ENCODE measurements around the gene ABCB11. TPM values are rescaled to one million over a fixed set of nuclear protein-coding genes. Genes with fewer than 3 reads are reported as not detected.

The ABCB11 gene
- total and polyA plus RNA-seq, 4 donors, result 18.3 to 74.3 (median 38.3) TPM

DNA sequence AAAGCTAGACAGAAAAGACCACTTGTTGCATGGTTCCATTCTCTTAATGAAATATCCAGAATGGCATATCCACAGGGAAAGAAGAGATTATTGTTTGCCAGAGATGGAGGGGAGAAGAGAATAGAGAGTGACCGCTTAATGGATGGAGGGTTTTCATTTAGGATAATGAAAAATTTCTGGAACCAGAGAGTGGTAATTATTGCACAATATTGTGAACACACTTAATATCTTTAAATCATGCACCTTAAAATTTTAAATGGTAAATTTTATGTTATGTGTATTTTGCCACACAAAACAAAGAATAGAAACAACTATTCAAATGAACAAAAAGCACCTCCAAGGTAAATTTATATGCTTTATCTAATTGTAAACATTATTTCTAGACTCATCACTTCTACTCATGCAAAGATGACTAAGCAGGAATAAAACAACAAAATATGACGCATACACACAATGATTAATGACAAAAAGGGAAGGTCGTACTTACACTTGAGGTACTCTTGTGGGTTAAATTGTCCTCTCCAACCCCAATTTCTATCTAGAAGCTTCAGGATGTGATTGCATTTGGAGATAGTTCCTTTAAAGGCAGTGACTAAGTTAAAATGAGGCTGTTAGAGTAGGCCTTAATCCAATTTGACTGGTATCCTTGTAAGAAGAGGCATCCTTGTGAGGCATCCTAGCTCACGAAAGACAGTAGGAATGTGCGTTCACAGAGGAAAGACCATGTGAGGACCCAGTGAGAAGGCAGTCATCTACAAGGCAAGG, 19.5 kb upstream of the ABCB11 start:
- 95% methylated on average over 5 of the region's 5 CpGs for WGBS
- H3K36me3 ChIP-seq (ENCODE audit: control insufficient read depth in 4 of 4, insufficient read depth in 3 of 4, low read depth in 1 of 4, low read length in 3 of 4), result no peaks in the 10 kb centered on the region
- DNase-seq (ENCODE audit: low spot score), result no peak
- TF ChIP-seq HNF4A (conservative IDR thresholded peaks at IDR 0.05) (no peak), HNF4G (IDR thresholded peaks at IDR 0.05) (no peak), TAF1 (conservative IDR thresholded peaks at IDR 0.05) (no peak), FOXA1 (IDR thresholded peaks at IDR 0.05) (no peak), RAD21 (IDR thresholded peaks at IDR 0.05) (no peak), SP1 (IDR thresholded peaks at IDR 0.05) (no peak), NR2F2 (IDR thresholded peaks at IDR 0.05) (no peak), RXRA (IDR thresholded peaks at IDR 0.05) (no peak)
- TF ChIP-seq, protein P1, sequence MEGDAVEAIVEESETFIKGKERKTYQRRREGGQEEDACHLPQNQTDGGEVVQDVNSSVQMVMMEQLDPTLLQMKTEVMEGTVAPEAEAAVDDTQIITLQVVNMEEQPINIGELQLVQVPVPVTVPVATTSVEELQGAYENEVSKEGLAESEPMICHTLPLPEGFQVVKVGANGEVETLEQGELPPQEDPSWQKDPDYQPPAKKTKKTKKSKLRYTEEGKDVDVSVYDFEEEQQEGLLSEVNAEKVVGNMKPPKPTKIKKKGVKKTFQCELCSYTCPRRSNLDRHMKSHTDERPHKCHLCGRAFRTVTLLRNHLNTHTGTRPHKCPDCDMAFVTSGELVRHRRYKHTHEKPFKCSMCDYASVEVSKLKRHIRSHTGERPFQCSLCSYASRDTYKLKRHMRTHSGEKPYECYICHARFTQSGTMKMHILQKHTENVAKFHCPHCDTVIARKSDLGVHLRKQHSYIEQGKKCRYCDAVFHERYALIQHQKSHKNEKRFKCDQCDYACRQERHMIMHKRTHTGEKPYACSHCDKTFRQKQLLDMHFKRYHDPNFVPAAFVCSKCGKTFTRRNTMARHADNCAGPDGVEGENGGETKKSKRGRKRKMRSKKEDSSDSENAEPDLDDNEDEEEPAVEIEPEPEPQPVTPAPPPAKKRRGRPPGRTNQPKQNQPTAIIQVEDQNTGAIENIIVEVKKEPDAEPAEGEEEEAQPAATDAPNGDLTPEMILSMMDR (IDR thresholded peaks at IDR 0.05; ENCODE audit: low read depth, low read length, missing input control), result no peak
- TF ChIP-seq, protein P2, sequence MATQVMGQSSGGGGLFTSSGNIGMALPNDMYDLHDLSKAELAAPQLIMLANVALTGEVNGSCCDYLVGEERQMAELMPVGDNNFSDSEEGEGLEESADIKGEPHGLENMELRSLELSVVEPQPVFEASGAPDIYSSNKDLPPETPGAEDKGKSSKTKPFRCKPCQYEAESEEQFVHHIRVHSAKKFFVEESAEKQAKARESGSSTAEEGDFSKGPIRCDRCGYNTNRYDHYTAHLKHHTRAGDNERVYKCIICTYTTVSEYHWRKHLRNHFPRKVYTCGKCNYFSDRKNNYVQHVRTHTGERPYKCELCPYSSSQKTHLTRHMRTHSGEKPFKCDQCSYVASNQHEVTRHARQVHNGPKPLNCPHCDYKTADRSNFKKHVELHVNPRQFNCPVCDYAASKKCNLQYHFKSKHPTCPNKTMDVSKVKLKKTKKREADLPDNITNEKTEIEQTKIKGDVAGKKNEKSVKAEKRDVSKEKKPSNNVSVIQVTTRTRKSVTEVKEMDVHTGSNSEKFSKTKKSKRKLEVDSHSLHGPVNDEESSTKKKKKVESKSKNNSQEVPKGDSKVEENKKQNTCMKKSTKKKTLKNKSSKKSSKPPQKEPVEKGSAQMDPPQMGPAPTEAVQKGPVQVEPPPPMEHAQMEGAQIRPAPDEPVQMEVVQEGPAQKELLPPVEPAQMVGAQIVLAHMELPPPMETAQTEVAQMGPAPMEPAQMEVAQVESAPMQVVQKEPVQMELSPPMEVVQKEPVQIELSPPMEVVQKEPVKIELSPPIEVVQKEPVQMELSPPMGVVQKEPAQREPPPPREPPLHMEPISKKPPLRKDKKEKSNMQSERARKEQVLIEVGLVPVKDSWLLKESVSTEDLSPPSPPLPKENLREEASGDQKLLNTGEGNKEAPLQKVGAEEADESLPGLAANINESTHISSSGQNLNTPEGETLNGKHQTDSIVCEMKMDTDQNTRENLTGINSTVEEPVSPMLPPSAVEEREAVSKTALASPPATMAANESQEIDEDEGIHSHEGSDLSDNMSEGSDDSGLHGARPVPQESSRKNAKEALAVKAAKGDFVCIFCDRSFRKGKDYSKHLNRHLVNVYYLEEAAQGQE (IDR thresholded peaks at IDR 0.05), result no peak
- TF ChIP-seq, protein P3, sequence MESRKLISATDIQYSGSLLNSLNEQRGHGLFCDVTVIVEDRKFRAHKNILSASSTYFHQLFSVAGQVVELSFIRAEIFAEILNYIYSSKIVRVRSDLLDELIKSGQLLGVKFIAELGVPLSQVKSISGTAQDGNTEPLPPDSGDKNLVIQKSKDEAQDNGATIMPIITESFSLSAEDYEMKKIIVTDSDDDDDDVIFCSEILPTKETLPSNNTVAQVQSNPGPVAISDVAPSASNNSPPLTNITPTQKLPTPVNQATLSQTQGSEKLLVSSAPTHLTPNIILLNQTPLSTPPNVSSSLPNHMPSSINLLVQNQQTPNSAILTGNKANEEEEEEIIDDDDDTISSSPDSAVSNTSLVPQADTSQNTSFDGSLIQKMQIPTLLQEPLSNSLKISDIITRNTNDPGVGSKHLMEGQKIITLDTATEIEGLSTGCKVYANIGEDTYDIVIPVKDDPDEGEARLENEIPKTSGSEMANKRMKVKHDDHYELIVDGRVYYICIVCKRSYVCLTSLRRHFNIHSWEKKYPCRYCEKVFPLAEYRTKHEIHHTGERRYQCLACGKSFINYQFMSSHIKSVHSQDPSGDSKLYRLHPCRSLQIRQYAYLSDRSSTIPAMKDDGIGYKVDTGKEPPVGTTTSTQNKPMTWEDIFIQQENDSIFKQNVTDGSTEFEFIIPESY (IDR thresholded peaks at IDR 0.05), result no peak
- peaks cover 0 to 5% (median 2%) of the 10 kb centered on the region in 4 donors for H3K9me3 ChIP-seq (ENCODE audit: control insufficient read depth in 4 of 4, low read length in 3 of 4)
- H3K27ac ChIP-seq (ENCODE audit: low read depth in 1 of 2, low read length in 2 of 2), result no peak overlapping the region
- H3K27me3 ChIP-seq (ENCODE audit: control insufficient read depth in 4 of 4, insufficient read depth in 4 of 4, low read length in 3 of 4), result no peaks in the 10 kb centered on the region
- no peak overlapping the region for H3K4me3 ChIP-seq (ENCODE audit: low read depth in 1 of 3, low read length in 3 of 3)
- no peaks in the 10 kb centered on the region for H3K4me1 ChIP-seq (ENCODE audit: control insufficient read depth in 4 of 4, insufficient read depth in 4 of 4, low read length in 3 of 4)
- H3K9ac ChIP-seq (ENCODE audit: low read depth in 1 of 2, low read length in 2 of 2), result no peak overlapping the region

DNA sequence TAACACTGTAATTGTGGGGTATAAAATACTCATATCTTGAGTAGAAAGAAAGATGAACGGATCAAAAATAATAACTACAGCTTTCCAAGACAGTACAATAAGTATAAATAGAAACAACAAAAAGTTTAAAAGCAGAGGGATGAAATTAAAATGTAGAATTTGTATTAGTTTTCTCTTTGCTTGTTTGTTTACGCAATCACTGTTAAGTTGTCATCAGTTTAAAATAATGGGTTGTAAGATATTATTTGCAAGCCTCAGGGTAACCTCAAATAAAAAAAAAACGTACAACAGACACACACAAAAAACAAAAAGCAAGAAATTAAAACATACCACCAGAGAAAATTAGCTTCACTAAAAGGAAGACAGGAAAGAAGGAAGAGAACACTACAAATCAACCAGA, 18.0 kb upstream of the ABCB11 start:
- Histone ChIP-seq H3K9ac (ENCODE audit: low read depth in 1 of 2, low read length in 2 of 2) (no peak overlapping the region), H3K27me3 (ENCODE audit: control insufficient read depth in 4 of 4, insufficient read depth in 4 of 4, low read length in 3 of 4) (no peaks in the 10 kb centered on the region), H3K27ac (ENCODE audit: low read depth in 1 of 2, low read length in 2 of 2) (no peak overlapping the region), H3K4me1 (ENCODE audit: control insufficient read depth in 4 of 4, insufficient read depth in 4 of 4, low read length in 3 of 4) (no peaks in the 10 kb centered on the region), H3K9me3 (ENCODE audit: control insufficient read depth in 4 of 4, low read length in 3 of 4) (no peaks in the 10 kb centered on the region), H3K36me3 (ENCODE audit: control insufficient read depth in 4 of 4, insufficient read depth in 3 of 4, low read depth in 1 of 4, low read length in 3 of 4) (no peaks in the 10 kb centered on the region), H3K4me3 (ENCODE audit: low read depth in 1 of 3, low read length in 3 of 3) (no peak overlapping the region)
- 75% methylated on average over 3 of the region's 3 CpGs for WGBS
- no peak for DNase-seq (ENCODE audit: low spot score)
- TF ChIP-seq, protein P4, sequence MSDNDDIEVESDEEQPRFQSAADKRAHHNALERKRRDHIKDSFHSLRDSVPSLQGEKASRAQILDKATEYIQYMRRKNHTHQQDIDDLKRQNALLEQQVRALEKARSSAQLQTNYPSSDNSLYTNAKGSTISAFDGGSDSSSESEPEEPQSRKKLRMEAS (IDR thresholded peaks at IDR 0.05), result no peak
- TF ChIP-seq GABPA (IDR thresholded peaks at IDR 0.05 in 1 of 2, conservative IDR thresholded peaks at IDR 0.05 in 1 of 2) (no peak), NR2F2 (IDR thresholded peaks at IDR 0.05) (no peak), JUND (IDR thresholded peaks at IDR 0.05) (no peak), SP1 (IDR thresholded peaks at IDR 0.05) (no peak)
- TF ChIP-seq, protein P1 (IDR thresholded peaks at IDR 0.05; ENCODE audit: low read depth, low read length, missing input control), result no peak
- TF ChIP-seq, protein P2 (IDR thresholded peaks at IDR 0.05), result no peak
